Hepatocyte (in vitro differentiated cells): Measurements from ENCODE around the gene NLRP14. TPM values are rescaled to one million over a fixed set of nuclear protein-coding genes. Genes with fewer than 3 reads are reported as not detected.

Experiments used
- DNase-seq: peaks from one replicate; pipeline ENCODE4 v3.0.0-alpha.2; 2016; ENCODE audit warnings: low spot score
- H2AFZ ChIP-seq: fragments of 200-600 bp; sonication (generic); 2 replicates; pipeline ENCODE4 v1.6.0; 2016; ENCODE audit warnings: antibody characterized with exemption, mild to moderate bottlenecking
- H3K27ac ChIP-seq: fragments of 200-600 bp; sonication (generic); 2 replicates; pipeline ENCODE4 v1.5.1; 2016; ENCODE audit warnings: mild to moderate bottlenecking
- H3K27me3 ChIP-seq: fragments of 200-600 bp; sonication (generic); 2 replicates; pipeline ENCODE4 v1.6.1; 2016
- H3K36me3 ChIP-seq: fragments of 200-600 bp; sonication (generic); replicated peaks from 2 replicates; pipeline ENCODE4 v1.5.1; 2016; ENCODE audit warnings: low read depth; ENCODE audit not compliant: insufficient read depth
- H3K4me1 ChIP-seq: fragments of 200-600 bp; sonication (generic); 2 replicates; pipeline ENCODE4 v1.5.1; 2016; ENCODE audit warnings: mild to moderate bottlenecking, moderate library complexity; ENCODE audit not compliant: insufficient read depth
- H3K4me2 ChIP-seq: fragments of 200-600 bp; sonication (generic); 2 replicates; pipeline ENCODE4 v1.6.0; 2016
- H3K4me3 ChIP-seq: fragments of 200-600 bp; sonication (generic); 2 replicates; pipeline ENCODE4 v1.5.1; 2016; ENCODE audit warnings: mild to moderate bottlenecking
- H3K79me2 ChIP-seq: fragments of 200-600 bp; sonication (generic); 2 replicates; pipeline ENCODE4 v1.6.0; 2017; ENCODE audit warnings: mild to moderate bottlenecking
- H3K9me2 ChIP-seq: fragments of 200-600 bp; sonication (generic); replicated peaks from 2 replicates; pipeline ENCODE4 v1.6.0; 2017; ENCODE audit warnings: mild to moderate bottlenecking; ENCODE audit not compliant: insufficient read depth
- H3K9me3 ChIP-seq: fragments of 200-600 bp; sonication (generic); 2 replicates; pipeline ENCODE4 v1.5.1; 2016; ENCODE audit warnings: low read depth, mild to moderate bottlenecking
- H4K20me1 ChIP-seq: fragments of 200-600 bp; sonication (generic); 2 replicates; pipeline ENCODE4 v1.6.0; 2016; ENCODE audit warnings: mild to moderate bottlenecking; ENCODE audit not compliant: insufficient read depth, poor library complexity, severe bottlenecking
- CTCF ChIP-seq: fragments of 200-600 bp; sonication (generic); IDR thresholded peaks from 2 replicates; pipeline ENCODE4 v1.5.1; 2016; ENCODE audit warnings: antibody characterized with exemption, mild to moderate bottlenecking; ENCODE audit not compliant: poor library complexity
- EZH2 ChIP-seq: fragments of 200-600 bp; sonication (generic); IDR thresholded peaks from 2 replicates; pipeline ENCODE4 v1.6.1; 2016; ENCODE audit warnings: antibody characterized with exemption, mild to moderate bottlenecking, borderline replicate concordance
- EZH2phosphoT487 ChIP-seq: fragments of 200-600 bp; sonication (generic); IDR thresholded peaks from one replicate; pipeline ENCODE4 v1.6.1; 2018; ENCODE audit warnings: antibody characterized with exemption, mild to moderate bottlenecking, low read depth, moderate library complexity; ENCODE audit not compliant: unreplicated experiment, severe bottlenecking
- WGBS: methylation state at CpG from one replicate; pipeline ENCODE4 v1.1.6; 2016; ENCODE audit warnings: low lambda C conversion rate; ENCODE audit errors: missing lambda C conversion rate; 5-methylcytosine and 5-hydroxymethylcytosine counted together
- polyA plus RNA-seq: library from polyadenylated mRNA; unstranded; fragments of >200 nt; fragmentation: Nextera tagmentation; extraction: Ambion mirVana; gene quantifications from 2 replicates; pipeline ENCODE4 v1.2.1, GENCODE V29; 2016
- total RNA-seq: library from RNA; depleted of rRNA; stranded (reverse); fragments of >200 nt; gene quantifications from 2 replicates; pipeline ENCODE4 v1.2.3, GENCODE V29; 2014

Gene NLRP14
- total and polyA plus RNA-seq, 2 experiments from 2014 or later = 0.40 TPM; not detected in 1

GRCh38 chr11:7032692-7033091 lies 12.4 kb downstream of the NLRP14 start:
- no peak overlapping the region for H3K27ac ChIP-seq
- no peak overlapping the region for H3K4me2 ChIP-seq
- H3K36me3 ChIP-seq = no peaks in the 10 kb centered on the region
- H3K9me3 ChIP-seq = no peaks in the 10 kb centered on the region
- 81% methylated on average over 1 of the region's 1 CpG for WGBS
- no peak for DNase-seq
- no peaks in the 10 kb centered on the region for H3K4me1 ChIP-seq
- H2AFZ ChIP-seq = peak overlapping the region; percentile 4
- no peaks in the 10 kb centered on the region for H3K79me2 ChIP-seq
- H3K9me2 ChIP-seq = no peaks in the 10 kb centered on the region
- H4K20me1 ChIP-seq = no peaks in the 10 kb centered on the region
- no peaks in the 10 kb centered on the region for H3K27me3 ChIP-seq
- no peak overlapping the region for H3K4me3 ChIP-seq
- TF ChIP-seq EZH2phosphoT487 (no peak), EZH2 (no peak), CTCF (no peak)

GRCh38 chr11:7034019-7034418 lies 13.7 kb downstream of the NLRP14 start:
- no peak for DNase-seq
- TF ChIP-seq EZH2 = no peak
- TF ChIP-seq CTCF = no peak
- no peak for TF ChIP-seq EZH2phosphoT487
- Histone ChIP-seq H3K27me3 (no peaks in the 10 kb centered on the region), H3K4me1 (no peaks in the 10 kb centered on the region), H4K20me1 (no peaks in the 10 kb centered on the region), H3K9me2 (no peaks in the 10 kb centered on the region), H3K36me3 (no peaks in the 10 kb centered on the region), H3K27ac (no peak overlapping the region), H2AFZ (no peak overlapping the region), H3K4me3 (no peak overlapping the region), H3K4me2 (no peak overlapping the region), H3K9me3 (no peaks in the 10 kb centered on the region), H3K79me2 (no peaks in the 10 kb centered on the region)
- 94% methylated on average over 6 of the region's 6 CpGs for WGBS

- Histone ChIP-seq H4K20me1 (no peaks in the 10 kb centered on the region), H3K4me3 (no peak overlapping the region), H2AFZ (no peak overlapping the region), H3K4me2 (no peak overlapping the region), H3K27me3 (no peaks in the 10 kb centered on the region), H3K79me2 (no peaks in the 10 kb centered on the region), H3K9me3 (no peaks in the 10 kb centered on the region), H3K9me2 (no peaks in the 10 kb centered on the region), H3K4me1 (peaks cover 4% of the 10 kb centered on the region), H3K27ac (no peak overlapping the region), H3K36me3 (no peaks in the 10 kb centered on the region)
- TF ChIP-seq EZH2phosphoT487 (no peak), CTCF (no peak), EZH2 (no peak)
- DNase-seq = no peak
- 66% methylated on average over 3 of the region's 3 CpGs for WGBS
Measured at GRCh38 chr11:7046474-7047175, 26.3 kb downstream of the NLRP14 start.
